ENCODE measurements around the gene GTPBP4.
A peak's percentile ranks its signal among the peaks of the same experiment; 100 is the strongest.

DNA sequence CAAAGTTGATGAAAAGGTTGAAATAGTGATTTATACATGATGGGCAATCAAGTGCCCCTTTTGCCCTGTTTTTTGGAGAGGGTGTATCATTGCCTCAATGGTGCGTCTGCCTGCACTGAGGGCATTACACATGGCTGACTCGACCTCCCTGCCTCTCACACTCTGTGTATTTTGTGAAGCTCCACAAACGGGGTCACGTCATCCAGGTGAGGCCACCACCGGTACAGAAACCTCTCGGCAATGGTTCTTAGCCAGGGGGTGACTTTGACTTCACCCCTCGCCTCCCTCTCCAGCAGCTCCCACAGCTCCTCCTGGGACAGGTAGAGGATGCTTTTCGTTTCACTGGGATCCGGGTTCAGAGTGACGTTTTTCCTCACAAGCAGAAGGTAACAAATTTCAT, 31.1 kb downstream of the GTPBP4 start:
- TF ChIP-seq JUN (IDR thresholded peaks at IDR 0.05; ENCODE audit: low read depth, low read length) = no peak
- peak in 1 of 2 experiments; percentile 59; a peak in 1 of 3 replicates for TF ChIP-seq POLR2A (IDR thresholded peaks at IDR 0.05; ENCODE audit: control extremely low read depth in 1 of 2, low read depth in 2 of 2, low read length in 2 of 2)
- no peak for TF ChIP-seq CREB1 (IDR thresholded peaks at IDR 0.05)
- TF ChIP-seq TCF12 (IDR thresholded peaks at IDR 0.05; ENCODE audit: low read depth, low read length) = no peak
- TF ChIP-seq, protein P1, sequence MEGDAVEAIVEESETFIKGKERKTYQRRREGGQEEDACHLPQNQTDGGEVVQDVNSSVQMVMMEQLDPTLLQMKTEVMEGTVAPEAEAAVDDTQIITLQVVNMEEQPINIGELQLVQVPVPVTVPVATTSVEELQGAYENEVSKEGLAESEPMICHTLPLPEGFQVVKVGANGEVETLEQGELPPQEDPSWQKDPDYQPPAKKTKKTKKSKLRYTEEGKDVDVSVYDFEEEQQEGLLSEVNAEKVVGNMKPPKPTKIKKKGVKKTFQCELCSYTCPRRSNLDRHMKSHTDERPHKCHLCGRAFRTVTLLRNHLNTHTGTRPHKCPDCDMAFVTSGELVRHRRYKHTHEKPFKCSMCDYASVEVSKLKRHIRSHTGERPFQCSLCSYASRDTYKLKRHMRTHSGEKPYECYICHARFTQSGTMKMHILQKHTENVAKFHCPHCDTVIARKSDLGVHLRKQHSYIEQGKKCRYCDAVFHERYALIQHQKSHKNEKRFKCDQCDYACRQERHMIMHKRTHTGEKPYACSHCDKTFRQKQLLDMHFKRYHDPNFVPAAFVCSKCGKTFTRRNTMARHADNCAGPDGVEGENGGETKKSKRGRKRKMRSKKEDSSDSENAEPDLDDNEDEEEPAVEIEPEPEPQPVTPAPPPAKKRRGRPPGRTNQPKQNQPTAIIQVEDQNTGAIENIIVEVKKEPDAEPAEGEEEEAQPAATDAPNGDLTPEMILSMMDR (IDR thresholded peaks at IDR 0.05; ENCODE audit: control extremely low read depth in 1 of 3, insufficient read depth in 1 of 3, low read depth in 1 of 3, low read length in 3 of 3) = no peak
- TF ChIP-seq JUND (IDR thresholded peaks at IDR 0.05; ENCODE audit: low read length) = no peak
- TF ChIP-seq EP300 (IDR thresholded peaks at IDR 0.05; ENCODE audit: borderline replicate concordance in 1 of 2, low read depth in 2 of 2, low read length in 2 of 2) = no peak
- TF ChIP-seq CHD2 (IDR thresholded peaks at IDR 0.05; ENCODE audit: low read length) = no peak
- TF ChIP-seq, protein P2, sequence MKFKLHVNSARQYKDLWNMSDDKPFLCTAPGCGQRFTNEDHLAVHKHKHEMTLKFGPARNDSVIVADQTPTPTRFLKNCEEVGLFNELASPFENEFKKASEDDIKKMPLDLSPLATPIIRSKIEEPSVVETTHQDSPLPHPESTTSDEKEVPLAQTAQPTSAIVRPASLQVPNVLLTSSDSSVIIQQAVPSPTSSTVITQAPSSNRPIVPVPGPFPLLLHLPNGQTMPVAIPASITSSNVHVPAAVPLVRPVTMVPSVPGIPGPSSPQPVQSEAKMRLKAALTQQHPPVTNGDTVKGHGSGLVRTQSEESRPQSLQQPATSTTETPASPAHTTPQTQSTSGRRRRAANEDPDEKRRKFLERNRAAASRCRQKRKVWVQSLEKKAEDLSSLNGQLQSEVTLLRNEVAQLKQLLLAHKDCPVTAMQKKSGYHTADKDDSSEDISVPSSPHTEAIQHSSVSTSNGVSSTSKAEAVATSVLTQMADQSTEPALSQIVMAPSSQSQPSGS (IDR thresholded peaks at IDR 0.05; ENCODE audit: low read length) = no peak
- no peak for TF ChIP-seq SIN3A (conservative IDR thresholded peaks at IDR 0.05 in 1 of 2, IDR thresholded peaks at IDR 0.05 in 1 of 2; ENCODE audit: low read depth in 1 of 2, low read length in 2 of 2)
- no peak for TF ChIP-seq NRF1 (IDR thresholded peaks at IDR 0.05; ENCODE audit: low read depth, low read length)
- no peak for TF ChIP-seq EZH2 (IDR thresholded peaks at IDR 0.05; ENCODE audit: low read depth, low read length, severe bottlenecking)
- TF ChIP-seq RFX5 (IDR thresholded peaks at IDR 0.05; ENCODE audit: borderline replicate concordance, low read depth, low read length) = no peak
- no peak for TF ChIP-seq MAX (IDR thresholded peaks at IDR 0.05)

Data from H1 (cell line).